HG03196 (cell line): ENCODE measurements around the gene E2F6.

ENCODE experiments used
- ATAC-seq: cut with Tn5 transposase; IDR thresholded peaks from one replicate; pipeline ENCODE4 v1.9.1; 2021; ENCODE audit not compliant: unreplicated experiment

E2F6 gene

DNA sequence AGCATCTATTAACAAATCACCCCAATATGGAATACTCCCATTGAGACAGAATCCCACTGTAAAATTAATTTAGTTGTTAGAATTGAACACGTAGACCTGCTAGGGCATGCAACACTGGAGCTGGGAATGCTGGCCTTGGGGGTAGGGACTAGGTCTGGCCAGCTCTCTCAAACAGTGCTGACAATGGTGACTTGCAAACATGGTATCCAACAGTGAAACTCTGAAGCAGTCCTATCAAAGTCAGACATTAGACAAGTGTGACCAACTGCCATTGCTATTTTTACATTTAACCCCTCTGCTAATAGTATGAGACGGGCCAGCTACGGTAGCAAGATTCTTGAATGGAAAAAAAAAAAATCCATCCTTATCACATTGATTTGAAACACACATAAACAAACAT, 7.2 kb downstream of the E2F6 start:
- no peak for ATAC-seq

GRCh38 chr2:11457935-11458334, 8.0 kb downstream of the E2F6 start:
- no peak for ATAC-seq

DNA sequence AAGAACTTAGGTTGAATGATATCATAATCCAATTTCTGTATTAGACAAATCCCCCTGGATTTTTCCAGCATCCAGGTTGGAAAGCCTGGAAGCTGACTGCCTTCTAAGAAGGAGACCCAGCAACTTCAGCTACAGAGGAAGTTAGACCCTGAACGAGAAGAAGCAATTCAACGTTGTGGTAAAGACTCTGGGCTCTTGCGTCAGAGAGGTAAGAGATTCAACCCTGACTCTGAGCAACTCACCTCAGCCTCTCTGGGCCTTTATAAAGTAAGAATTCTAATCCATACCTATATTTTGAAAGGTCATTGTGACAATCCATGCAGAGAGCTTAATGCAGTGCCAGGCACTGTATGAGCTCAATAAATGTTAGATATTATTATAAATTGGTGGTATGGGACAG, 9.7 kb downstream of the E2F6 start:
- ATAC-seq, result no peak

DNA sequence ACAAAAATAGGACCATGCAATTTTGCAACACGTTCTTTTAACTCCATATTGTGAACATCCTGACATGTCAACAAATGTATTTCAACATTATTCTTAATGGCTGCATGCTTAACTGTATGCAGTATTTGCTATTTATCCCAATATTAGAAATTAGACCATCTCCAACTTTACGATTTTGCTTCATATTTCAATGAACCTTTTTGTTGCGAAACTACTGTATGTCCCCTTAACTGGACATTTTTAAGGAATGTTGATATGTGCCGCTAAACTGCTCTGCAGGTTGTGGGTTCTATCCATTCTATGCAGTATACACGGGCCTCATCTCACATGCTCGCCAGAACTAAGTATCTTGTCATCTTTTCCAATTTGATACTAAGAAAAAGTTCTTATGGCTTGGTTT, 11.1 kb downstream of the E2F6 start:
- ATAC-seq, result no peak

DNA sequence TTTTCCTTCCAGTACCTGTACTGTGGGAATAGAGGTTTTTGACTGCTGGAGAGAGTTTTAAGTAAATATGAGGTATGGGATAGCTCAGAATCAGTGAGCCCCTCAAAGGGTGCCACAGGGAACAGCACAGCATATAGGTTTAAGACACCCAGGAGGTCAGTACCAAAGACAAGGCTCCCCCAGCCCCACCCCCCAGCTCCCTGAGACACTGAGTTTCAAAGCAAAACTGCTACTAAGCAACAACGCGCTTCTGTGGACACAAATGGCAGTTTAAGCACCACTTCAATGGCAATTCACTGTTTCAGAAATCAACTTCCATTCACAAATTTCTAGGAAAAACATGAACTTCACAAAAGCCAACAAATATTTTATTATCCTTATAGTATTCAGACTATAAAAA, 15.2 kb downstream of the E2F6 start:
- ATAC-seq, result no peak

- no peak for ATAC-seq
Observed at GRCh38 chr2:11446733-11447248, 19.2 kb downstream of the E2F6 start.

DNA sequence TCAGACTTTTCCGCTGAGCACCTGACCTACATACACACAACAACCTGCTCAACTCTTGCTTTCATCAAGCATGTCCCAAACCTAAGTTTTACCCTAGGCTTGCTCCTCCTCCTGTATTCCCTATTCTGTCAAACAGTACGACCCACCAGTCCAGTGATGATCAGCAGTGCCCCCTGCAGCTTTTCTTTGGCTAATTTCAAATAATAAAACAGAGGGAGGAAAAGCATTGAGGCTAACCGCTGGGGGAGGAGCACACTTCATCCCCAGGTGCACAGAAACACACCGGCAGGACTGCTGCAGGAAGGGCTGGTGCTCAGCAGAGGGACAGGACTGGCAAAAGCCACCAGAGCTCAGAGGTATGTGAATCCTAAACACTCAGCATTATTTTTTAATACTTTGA, 21.2 kb downstream of the E2F6 start:
- ATAC-seq, result no peak

GRCh38 chr2:11438555-11439080, 27.3 kb downstream of the E2F6 start:
- ATAC-seq, result no peak

GRCh38 chr2:11437602-11438001, 28.4 kb downstream of the E2F6 start:
- no peak for ATAC-seq

- ATAC-seq, result no peak
Observed at GRCh38 chr2:11435036-11435435, 30.9 kb downstream of the E2F6 start.

- no peak for ATAC-seq
Observed at GRCh38 chr2:11434443-11434842, 31.5 kb downstream of the E2F6 start.

GRCh38 chr2:11433822-11434221, 32.1 kb downstream of the E2F6 start:
- no peak for ATAC-seq

- ATAC-seq, result no peak
Observed at GRCh38 chr2:11430729-11431128, 35.2 kb downstream of the E2F6 start.

DNA sequence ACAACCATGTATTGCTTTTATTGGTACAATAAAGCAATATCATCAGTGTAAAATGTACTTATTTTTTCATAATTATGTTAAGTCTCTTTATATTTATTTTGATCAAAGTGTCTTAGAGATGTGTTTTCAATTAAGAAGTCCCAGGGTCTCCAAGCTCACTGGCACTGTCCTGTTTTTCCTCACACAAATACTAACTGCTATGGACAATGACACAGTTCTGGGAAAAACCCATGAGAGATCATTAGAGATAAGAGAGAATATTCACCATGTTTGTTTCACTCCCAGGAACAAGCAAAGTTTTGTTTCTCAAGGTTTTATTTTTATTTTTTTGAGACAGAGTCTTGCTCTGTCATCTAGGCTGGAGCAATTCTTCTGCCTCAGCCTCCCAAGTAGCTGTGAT, 38.7 kb downstream of the E2F6 start:
- no peak for ATAC-seq

DNA sequence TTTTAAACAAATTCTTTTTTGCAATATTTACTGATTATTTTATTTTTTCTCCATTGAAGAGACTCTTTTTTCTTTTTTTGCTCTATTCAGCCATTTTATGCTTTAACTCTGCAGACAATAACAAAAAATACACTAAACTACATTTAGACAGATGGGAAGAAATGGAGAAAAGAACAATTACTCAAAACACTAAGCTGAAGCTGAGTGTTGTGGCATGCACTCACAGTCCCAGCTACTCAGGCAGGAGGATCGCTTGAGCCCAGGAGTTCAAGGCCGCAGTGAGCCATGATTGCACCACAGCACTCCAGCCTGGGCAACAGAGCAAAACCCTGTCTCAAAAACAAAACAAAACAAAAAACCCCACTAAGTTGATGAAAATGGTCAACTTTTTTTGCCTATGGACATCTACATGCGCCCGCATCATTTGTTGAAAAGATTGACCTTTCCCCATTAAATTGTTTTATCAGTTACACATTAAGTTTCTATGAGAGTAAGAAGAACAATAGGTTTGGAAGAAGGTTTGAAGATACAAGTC, 43.0 kb downstream of the E2F6 start:
- ATAC-seq, result no peak

DNA sequence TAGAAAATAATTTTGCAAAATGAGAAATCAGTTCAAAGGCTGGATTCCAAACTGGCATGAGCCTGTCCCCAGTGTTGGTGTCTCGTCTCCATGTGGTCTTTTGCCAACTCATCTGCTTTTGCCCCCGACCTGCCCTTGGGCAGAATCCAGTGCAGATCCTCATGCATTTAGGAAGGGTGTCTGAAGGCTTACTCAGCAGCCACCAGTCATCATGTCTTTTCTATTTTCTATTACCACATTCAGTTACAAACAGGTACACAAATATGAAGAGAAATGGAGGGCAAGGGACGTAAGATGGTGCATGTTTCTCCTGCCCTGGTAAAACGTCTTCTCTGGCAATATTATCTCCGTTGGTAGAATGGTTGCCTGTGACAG, 43.5 kb downstream of the E2F6 start:
- ATAC-seq, result no peak

DNA sequence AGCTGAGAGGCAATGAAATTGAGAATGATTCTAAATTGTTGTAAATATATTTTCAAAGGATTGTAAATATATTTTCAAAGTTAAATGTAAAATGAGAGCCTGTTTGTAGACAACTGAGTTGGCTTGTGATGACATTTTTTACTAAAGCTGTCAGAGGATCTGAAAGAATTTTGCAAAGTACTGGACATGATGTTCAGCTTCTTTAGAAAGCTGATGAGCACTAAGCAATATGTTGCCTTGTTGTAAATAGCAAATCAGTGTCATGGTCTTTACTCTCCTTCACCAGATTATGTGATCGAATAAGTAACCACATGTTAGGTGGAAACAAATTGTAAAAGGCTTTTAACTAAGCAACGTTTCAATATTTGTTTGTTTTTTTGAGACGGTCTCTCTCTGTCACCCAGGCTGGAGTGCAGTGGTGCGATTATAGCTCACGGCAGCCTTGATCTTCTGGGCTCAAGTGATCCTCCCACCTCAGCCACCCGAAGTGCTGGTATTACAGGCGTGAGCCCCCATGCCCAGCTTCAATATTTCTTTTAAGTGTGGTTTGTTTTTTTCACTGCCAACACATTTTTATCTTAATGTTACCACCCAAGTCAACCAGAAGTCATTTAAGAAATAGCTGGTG, 44.0 kb downstream of the E2F6 start:
- ATAC-seq, result no peak

DNA sequence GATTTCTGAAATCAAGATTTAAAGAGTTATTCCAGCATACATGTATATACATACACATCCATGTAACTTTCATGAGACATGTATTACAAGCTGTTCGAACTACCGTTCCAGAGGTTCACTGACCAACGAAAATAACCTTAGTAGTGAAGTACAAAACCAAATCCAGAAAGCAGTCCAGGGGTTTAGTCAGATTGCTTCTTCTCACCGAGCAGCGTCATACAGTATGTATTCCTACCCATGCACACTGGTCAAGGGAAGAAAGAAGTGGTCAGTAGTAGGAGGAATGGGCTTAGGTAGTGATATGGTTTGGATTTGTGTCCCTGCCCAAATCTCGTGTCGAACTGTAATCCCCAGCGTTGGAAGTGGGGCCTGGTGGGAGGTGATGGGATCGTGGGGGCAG, 45.3 kb downstream of the E2F6 start:
- no peak for ATAC-seq

- no peak for ATAC-seq
Observed at GRCh38 chr2:11420190-11420589, 45.8 kb downstream of the E2F6 start.

DNA sequence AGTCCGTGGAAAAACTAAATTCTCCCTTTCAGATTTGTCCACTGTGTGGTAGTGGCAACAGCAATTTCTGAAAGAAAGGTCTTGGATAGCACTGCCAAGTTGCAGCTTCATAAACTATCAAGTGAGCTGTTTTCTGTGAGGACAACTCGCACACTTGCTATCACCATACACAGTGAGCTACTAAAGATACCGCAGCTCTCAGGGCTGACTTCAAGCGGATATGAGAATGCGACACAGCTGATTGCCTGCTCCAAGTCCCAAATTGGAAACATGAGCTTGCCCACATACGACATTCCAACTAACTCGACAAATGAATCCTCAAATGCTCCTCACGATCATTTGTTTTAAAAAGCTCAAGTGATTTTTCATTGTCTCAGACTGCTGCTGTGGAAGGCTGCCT, 46.2 kb downstream of the E2F6 start:
- ATAC-seq, result no peak

DNA sequence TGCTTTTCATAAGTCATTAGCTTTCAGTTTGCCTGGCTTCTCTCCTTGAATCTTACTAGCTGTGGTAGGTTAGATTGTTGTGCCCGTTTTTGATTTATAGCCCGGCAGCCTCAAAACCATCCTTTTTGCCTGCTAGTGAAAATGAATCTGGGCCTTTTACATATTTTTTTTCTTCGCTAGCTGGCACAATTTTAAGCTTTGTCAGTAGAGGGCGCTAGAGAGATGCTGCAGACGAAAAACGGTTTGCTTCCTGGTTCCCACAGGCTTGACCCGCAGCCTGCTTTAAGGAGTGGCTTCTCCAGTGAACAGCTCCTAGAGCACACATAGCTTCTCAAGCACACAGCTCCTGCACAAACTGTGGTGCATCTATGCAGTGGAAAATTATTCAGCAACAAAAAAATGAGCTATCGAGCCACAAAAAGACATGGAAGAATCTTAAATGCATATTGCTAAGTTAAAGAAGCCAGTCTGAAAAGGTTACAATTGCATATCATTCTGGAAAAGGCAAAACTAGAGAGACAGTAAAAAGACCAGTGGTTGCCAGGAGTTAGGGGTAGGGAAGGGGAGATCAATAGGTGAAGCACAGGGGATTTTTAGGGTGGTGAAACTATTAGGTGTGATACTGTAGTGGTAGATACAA, 47.9 kb downstream of the E2F6 start:
- ATAC-seq, result no peak

GRCh38 chr2:11416931-11417330, 49.0 kb downstream of the E2F6 start:
- ATAC-seq, result no peak
